ENCODE results near the gene PABPN1. TPM values are rescaled to one million over a fixed set of nuclear protein-coding genes. Genes with fewer than 3 reads are reported as not detected.

PABPN1 gene
- polyA plus RNA-seq, 6 donors from 2014 or later, result 114 to 160 (median 145) TPM

GRCh38 chr14:23307687-23308644, 13.3 kb upstream of the PABPN1 start:
- ATAC-seq (ENCODE audit: low read depth in 2 of 2) (no peak), DNase-seq (no peak)
- H3K36me3 Mint-ChIP-seq, result no peaks in the 10 kb centered on the region
- peak overlapping the region in 3 of 6 donors; percentile 15 to 76 (median 38) for H3K27ac Mint-ChIP-seq
- peaks cover 0 to 4% (median 0%) of the 10 kb centered on the region in 3 donors for H3K27me3 Mint-ChIP-seq
- peaks cover 23 to 25% (median 23%) of the 10 kb centered on the region in 3 donors for H3K4me1 Mint-ChIP-seq
- no peaks in the 10 kb centered on the region for H3K9me3 Mint-ChIP-seq
- peak overlapping the region in 5 of 8 donors; percentile 58 to 85 (median 74) for H3K4me3 Mint-ChIP-seq

GRCh38 chr14:23308721-23309445, 12.4 kb upstream of the PABPN1 start:
- H3K27me3 Mint-ChIP-seq, result peaks cover 0 to 4% (median 0%) of the 10 kb centered on the region in 3 donors

GRCh38 chr14:23310546-23310945, 10.7 kb upstream of the PABPN1 start:
- Mint-ChIP-seq H3K4me3 (no peak overlapping the region), H3K27me3 (peaks cover 0 to 4% (median 0%) of the 10 kb centered on the region in 3 donors), H3K4me1 (peaks cover 17 to 19% (median 18%) of the 10 kb centered on the region in 3 donors), H3K27ac (no peak overlapping the region), H3K9me3 (no peaks in the 10 kb centered on the region), H3K36me3 (no peaks in the 10 kb centered on the region)
- ATAC-seq (ENCODE audit: low read depth in 2 of 2), result no peak
- DNase-seq, result no peak

More at GRCh38 chr14:23308721-23309445, 12.4 kb upstream of the PABPN1 start:
- Mint-ChIP-seq H3K36me3 (no peaks in the 10 kb centered on the region), H3K9me3 (no peaks in the 10 kb centered on the region), H3K4me1 (peaks cover 18 to 23% (median 18%) of the 10 kb centered on the region in 3 donors), H3K4me3 (no peak overlapping the region), H3K27ac (peak overlapping the region in 2 of 6 donors; percentile 15 to 20)
- DNase-seq, result no peak
- no peak for ATAC-seq (ENCODE audit: low read depth in 2 of 2)

GRCh38 chr14:23316300-23316699, 5.0 kb upstream of the PABPN1 start:
- H3K27me3 Mint-ChIP-seq, result no peaks in the 10 kb centered on the region
- DNase-seq (no peak), ATAC-seq (ENCODE audit: low read depth in 2 of 2) (no peak)
- H3K4me1 Mint-ChIP-seq, result peaks cover 10 to 15% (median 13%) of the 10 kb centered on the region in 3 donors
- H3K36me3 Mint-ChIP-seq, result no peaks in the 10 kb centered on the region
- no peak overlapping the region for H3K27ac Mint-ChIP-seq
- H3K4me3 Mint-ChIP-seq, result no peak overlapping the region
- H3K9me3 Mint-ChIP-seq, result peaks cover 0 to 3% (median 0%) of the 10 kb centered on the region in 7 donors

- H3K36me3 Mint-ChIP-seq, result no peaks in the 10 kb centered on the region
- no peak for ATAC-seq (ENCODE audit: low read depth in 2 of 2)
- H3K27ac Mint-ChIP-seq, result peak overlapping the region; percentile 97 to 99 (median 99)
- H3K4me3 Mint-ChIP-seq, result peak overlapping the region; percentile 83 to 96 (median 92)
- peaks cover 22 to 32% (median 28%) of the 10 kb centered on the region in 3 donors for H3K4me1 Mint-ChIP-seq
- no peak for DNase-seq
- peaks cover 0 to 3% (median 0%) of the 10 kb centered on the region in 7 donors for H3K9me3 Mint-ChIP-seq
- H3K27me3 Mint-ChIP-seq, result no peaks in the 10 kb centered on the region
These were observed 1.3 kb upstream of the PABPN1 start for GRCh38 chr14:23319746-23320583.

- H3K4me1 Mint-ChIP-seq, result peaks cover 22 to 32% (median 28%) of the 10 kb centered on the region in 3 donors
- H3K4me3 Mint-ChIP-seq, result peak overlapping the region; percentile 88 to 98 (median 94)
- H3K27ac Mint-ChIP-seq, result peak overlapping the region; percentile 82 to 97 (median 94)
- peaks cover 0 to 3% (median 0%) of the 10 kb centered on the region in 7 donors for H3K9me3 Mint-ChIP-seq
- DNase-seq (no peak), ATAC-seq (ENCODE audit: low read depth in 2 of 2) (peak in 1 of 2 donors; percentile 1)
- no peaks in the 10 kb centered on the region for H3K36me3 Mint-ChIP-seq
- H3K27me3 Mint-ChIP-seq, result no peaks in the 10 kb centered on the region
These were observed 603 bp downstream of the PABPN1 start for GRCh38 chr14:23321572-23322547.

GRCh38 chr14:23322568-23323517, 1.6 kb downstream of the PABPN1 start:
- ATAC-seq (ENCODE audit: low read depth in 2 of 2) (no peak), DNase-seq (no peak)
- H3K4me3 Mint-ChIP-seq, result peak overlapping the region; percentile 88 to 98 (median 94)
- H3K4me1 Mint-ChIP-seq, result peaks cover 22 to 32% (median 28%) of the 10 kb centered on the region in 3 donors
- peak overlapping the region; percentile 83 to 97 (median 94) for H3K27ac Mint-ChIP-seq
- H3K36me3 Mint-ChIP-seq, result no peaks in the 10 kb centered on the region
- peaks cover 0 to 3% (median 0%) of the 10 kb centered on the region in 7 donors for H3K9me3 Mint-ChIP-seq
- H3K27me3 Mint-ChIP-seq, result no peaks in the 10 kb centered on the region

GRCh38 chr14:23323838-23324454, 2.7 kb downstream of the PABPN1 start:
- Mint-ChIP-seq H3K4me1 (peaks cover 22 to 32% (median 28%) of the 10 kb centered on the region in 3 donors), H3K9me3 (peaks cover 0 to 3% (median 0%) of the 10 kb centered on the region in 7 donors), H3K27me3 (no peaks in the 10 kb centered on the region), H3K4me3 (peak overlapping the region in 2 of 8 donors; percentile 44 to 98), H3K36me3 (no peaks in the 10 kb centered on the region), H3K27ac (no peak overlapping the region)
- DNase-seq (no peak), ATAC-seq (ENCODE audit: low read depth in 2 of 2) (no peak)

GRCh38 chr14:23324455-23324846, 3.2 kb downstream of the PABPN1 start:
- Mint-ChIP-seq H3K27ac (peak overlapping the region in 1 of 6 donors; percentile 48), H3K27me3 (no peaks in the 10 kb centered on the region), H3K4me3 (peak overlapping the region in 1 of 8 donors; percentile 44), H3K9me3 (peaks cover 0 to 3% (median 0%) of the 10 kb centered on the region in 7 donors), H3K4me1 (peaks cover 22 to 31% (median 28%) of the 10 kb centered on the region in 3 donors), H3K36me3 (no peaks in the 10 kb centered on the region)
- DNase-seq (no peak), ATAC-seq (ENCODE audit: low read depth in 2 of 2) (no peak)

GRCh38 chr14:23324993-23325392, 3.7 kb downstream of the PABPN1 start:
- Mint-ChIP-seq H3K36me3 (no peaks in the 10 kb centered on the region), H3K27ac (peak overlapping the region in 1 of 6 donors; percentile 48), H3K9me3 (peaks cover 0 to under 1% (median 0%) of the 10 kb centered on the region in 7 donors), H3K4me3 (peak overlapping the region in 1 of 8 donors; percentile 51), H3K27me3 (no peaks in the 10 kb centered on the region), H3K4me1 (peaks cover 20 to 25% (median 23%) of the 10 kb centered on the region in 3 donors)
- DNase-seq, result no peak
- no peak for ATAC-seq (ENCODE audit: low read depth in 2 of 2)

All from naive B cell (primary cell).